ENCODE data around the gene SMAD6.

Gene SMAD6

DNA sequence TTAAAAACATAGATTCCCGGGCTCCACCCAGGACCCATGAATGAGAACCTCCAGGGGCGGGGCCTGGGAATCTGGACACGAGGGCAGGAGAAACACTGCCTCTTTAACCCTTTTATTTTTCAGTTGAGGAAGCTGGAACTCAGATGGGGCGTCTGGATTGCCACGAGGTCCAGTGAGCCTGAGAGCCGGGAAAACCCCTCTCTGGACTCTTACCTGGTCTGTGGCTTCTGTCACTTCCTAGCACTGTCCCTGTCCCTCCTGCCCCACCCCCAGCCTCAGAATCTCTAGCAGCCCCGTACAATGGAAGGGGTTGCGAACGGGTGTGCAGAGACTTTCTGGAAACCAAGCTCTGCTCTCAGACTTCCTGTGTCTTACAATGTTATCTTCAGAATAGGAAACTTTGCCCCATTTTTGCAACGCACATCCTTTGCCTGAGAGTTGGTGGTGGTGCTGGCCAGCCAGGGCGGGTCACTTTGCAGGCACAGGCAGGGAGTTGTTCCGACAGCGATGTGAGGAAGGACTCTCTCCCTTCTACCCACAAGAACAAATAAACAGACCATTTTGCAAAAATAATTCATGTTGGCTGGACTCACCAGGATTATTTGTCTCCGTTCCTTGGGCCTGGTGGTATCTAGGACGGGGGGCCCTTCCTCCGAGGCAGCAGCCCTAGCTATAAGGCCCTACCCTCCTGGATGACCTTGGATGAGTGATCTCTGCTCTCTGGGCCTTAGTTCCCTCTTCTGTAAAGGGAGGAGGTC is 59.1 kb downstream of the SMAD6 start:
- DNase-seq: no peak

DNA sequence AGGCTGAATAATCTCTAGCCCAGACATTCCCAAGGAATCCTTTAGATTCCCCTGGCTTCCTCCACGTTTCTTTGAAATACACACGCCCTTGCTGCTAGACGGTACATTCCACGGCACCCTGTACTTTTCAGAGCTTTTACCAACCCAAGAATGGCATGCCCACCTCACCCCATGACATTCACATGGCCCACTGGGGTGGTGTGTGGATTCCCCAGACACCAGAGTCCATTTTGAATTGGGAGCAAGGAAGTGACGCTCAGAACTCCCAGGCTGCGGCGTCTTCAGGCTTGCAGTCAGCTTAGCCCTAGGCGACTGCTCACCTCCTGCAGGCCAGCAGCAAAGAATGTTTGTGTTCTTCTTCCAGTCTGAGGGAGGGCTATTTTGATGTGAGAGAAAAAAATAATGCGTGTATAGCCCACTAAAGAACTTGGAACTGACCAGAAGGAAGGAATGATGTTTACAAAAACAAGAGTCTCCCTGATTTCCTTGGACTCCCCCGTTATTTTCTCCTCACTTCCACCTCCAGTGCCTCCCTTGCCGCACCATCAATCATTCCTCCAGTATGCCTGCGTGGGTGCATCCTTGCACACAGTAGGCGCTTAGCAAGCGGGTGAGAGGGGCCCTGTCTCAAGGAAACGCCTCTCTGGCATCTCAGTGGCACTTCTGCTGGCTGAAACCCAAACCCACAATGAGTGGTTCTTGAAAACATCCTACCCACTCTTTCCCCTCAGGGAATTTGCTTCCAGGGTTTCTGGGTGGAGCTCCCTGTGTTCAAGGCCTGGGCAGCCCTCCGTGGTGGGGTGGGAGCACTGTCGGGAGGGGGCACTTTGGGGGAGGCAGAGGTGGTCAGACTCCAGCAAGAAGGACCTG is 59.9 kb downstream of the SMAD6 start:
- DNase-seq: no peak

DNA sequence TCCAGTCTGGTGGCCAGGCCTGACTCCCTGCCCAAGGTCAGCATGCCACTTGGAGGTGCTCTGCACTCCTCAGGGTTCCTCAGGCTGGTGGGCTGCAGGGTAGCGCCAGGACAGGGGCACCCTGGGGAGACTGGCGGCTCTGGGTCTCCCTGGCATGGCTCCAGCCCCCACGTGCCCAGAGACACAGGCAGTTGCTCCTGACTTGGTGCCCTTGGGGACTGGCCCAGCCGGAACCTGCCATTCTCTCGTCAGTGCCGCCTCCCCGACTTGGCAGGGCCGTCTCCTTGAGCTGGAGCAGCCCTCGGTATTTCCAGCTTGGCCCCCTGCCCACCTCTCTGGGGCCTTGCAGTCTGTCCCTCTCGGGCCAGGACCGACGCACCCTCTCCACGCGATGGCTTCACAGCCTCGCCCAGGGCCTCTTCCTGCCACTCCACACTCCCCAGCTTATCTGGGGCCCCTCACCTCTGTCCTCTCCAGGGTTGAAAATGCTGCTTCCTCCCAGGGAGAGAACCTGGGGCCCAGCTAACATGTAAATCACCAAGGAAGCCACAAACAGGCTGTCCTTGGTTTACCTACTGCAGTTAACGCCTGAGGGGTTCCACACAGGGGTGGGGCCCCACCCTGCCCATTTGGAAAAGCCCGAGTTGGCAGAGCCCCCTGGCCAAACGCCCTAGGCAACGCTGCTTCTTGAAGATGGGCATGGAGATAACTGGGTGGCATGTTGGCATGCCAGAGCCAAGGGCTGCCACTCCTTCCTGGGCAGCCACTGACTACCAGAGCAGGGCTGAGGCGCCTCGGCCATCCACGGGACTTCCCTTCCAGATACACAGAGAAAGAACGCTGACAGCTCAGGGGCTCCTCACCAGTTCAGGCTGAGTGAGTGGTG is 61.4 kb downstream of the SMAD6 start:
- DNase-seq: no peak

DNA sequence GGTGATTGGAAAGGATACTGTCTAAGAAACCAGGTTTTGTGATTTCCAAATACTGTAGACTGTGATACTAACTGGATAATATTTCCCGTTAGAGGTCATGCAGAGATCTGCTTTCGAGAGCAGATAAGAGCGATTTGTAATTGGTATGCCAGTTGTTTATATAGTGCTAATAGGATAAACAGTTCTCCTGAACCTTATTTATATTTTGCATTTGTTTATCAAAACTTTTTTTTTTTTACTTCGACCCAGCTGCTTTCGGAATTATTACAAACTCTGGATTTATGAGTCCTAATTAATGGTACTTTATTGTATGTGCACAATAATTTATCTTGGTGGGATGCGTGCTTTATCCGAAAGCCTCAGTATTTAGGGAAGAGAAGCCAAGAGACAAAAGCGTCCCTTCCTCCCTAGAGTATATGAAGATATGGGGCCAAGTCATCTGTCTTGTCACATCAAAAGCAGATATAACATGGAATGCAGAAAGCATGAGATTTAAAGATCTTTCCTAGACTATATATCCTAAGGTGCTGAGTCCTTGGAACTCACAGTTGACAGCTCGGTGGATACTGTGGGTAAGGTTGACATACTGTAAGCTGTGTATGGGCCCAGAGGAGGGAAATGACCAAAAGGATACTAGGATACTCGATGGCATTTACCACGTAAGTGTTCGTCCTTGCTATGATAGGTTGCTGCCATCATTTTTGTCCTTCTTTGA is 62.2 kb downstream of the SMAD6 start:
- no peak for DNase-seq

DNA sequence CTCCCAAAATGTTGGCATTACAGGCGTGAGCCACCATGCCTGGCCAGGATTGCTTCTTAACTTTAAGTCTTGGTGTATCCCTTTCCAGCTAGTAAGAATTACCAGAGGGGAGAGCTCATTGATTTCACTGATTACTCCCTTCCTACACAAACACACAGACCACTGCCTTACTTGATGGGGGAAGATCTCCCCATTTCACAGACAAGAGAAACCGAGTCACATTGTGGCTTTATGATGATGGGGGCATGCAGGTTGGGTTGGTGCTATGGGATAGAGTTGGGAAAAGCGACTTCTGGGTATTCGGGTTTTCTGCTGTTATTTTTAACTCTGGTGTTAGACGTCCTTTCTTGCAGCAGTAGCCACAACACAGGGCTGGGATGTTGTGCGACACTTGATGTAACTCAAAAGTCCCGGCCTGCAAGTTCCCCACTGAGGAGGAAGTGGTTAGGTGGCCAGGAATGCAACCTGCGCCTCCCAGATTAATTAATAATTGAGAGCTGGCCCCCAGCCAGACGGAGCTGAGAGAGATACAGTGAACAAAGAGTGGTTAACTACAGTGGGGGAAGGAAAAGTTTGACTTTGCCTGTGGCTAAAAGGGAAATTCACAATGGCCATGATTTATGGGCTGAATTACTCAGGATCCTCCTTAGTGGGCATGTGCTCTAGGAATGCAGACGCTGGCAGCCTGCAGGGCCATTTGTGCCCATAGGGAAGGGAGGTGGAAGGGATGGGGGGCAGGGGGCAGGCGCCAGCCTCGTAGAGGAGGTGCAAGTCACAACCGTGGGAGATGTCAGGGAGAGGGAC is 63.6 kb downstream of the SMAD6 start:
- DNase-seq: no peak

DNA sequence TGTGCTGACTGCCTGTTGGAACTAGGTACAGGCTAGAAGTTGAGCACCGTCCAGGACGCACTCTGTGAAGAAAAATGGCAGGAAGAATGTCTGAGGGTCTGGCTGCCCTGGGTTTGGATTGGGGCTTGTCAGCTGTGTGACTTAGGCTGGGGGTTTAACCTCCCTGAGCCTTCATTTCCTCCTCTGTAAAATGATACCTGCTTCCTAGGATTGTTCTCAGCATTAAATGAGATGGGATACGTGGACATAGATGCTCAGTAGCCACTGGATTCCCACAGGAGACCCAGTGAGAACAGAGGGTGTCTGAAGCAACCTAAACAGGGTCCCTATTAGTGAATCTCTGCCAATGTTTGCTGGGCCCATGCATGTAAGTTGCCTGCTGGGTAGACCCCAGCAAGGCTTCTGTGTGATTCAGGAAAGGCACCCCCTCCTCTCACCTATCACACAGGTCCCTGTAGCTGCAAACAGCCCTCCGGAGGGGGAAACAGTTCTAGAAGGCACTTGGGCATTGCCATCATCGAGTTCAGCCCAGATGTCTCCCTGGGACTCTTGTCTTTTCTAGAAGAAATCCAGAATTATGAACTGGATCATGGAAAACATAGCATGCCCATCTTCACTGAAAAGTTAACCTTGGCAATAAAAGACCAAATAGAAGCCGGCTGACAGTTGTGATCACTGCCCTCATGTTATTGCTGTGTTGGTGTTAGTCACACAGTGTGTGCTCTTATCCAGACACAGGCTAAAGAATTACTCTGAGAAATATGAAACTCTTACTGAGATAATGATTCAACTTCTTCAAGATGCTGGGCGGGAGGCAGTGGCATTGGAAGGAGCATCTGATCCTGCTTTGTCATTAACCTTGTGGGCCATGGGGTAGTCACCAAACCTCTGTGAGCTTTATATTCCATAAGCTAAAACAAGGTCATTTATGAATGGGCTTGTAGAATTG is 64.5 kb downstream of the SMAD6 start:
- no peak for DNase-seq

DNA sequence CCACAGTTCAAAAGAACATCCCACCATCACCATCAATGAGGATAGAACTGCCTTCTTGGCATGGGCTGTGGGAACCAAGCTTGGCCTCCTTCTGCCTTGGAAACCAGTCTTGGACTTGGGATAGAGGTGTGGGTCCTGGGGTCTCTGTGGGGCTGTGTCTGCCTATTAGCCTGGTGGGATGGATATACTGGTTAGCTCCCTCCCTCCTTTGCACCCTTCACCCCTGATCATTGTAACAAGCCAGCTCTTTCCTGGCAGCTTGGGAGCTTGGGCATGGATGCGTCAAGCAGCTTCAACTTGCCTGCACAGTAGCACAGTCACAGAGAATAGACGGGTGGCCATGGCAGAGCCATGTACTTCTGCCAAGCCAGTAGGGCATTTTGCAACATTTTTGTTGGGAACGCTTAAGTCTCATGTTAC is 65.2 kb downstream of the SMAD6 start:
- DNase-seq: no peak

DNA sequence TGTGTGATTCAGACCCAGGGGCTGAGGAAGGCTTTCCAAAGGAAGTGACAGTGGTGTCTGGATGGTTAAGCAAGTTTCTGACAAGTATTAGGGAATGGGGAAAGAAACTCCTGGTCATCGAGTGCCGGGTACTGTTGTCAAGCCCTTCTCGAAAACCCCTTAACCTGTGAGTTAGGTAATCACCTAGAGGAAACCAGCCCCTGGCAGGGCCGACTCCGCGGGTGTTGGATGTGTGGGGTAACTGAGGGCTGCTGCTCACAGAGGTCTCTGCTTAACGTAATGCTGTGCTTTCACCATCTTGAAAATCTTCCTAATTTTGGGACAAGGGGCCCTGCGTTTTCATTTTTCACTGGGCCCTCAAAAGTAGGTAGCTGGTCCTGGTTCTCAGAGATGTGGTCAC is 67.0 kb downstream of the SMAD6 start:
- no peak for DNase-seq

DNA sequence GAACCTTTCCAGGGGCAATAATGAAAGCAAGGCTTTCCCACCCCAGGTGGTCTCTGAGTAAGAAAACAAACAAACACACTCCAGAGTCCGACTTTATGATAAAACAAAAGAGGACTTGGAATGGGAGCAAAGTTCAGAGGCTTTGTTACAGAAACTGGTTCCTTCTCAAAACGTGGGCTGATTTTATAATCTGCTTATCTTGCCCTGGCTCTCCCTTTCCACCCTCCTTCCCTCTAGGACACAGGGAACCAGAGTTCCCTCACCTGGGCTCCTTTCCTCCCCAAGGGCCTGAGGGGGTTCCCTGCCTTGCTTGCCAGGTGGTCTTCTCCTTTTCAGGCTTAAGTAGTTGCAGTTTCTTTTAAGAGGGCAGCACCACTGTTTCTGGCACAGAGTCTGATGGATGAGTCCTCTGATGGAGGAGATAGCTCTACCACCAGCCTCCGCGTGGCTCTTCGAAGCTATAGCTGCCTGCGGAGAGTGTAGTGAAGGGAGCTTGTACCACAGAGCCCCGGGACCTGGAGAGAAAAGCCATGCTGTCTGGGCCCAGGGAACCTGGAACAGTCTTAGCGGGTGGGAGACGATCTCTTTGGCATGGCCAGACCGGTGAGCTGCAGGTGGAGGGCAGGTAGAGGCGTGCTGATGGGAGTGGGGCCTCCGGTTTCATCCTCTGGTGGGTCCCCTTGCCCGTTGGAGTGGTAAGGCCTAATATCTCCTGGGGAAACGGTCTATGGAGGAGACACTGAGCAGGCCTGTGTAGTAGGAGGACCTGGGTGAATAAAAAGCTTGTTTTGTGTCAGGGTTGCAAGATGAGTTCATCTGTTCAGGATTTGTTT is 68.7 kb downstream of the SMAD6 start:
- no peak for DNase-seq

DNA sequence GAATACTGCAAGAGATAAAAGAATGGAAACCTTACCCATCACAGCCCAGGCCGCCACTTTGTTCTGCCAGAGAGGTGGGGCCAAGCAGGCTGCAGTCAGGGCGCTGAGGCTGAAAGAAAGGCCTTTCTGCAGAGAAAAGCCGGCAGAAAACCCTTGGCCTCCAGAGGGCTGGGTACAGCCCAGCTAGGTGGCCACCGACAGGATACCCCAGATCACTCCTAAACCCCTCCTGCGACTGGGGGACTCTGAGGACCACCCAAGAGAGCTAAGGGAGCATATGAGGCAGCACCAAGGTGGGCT is 69.3 kb downstream of the SMAD6 start:
- no peak for DNase-seq

DNA sequence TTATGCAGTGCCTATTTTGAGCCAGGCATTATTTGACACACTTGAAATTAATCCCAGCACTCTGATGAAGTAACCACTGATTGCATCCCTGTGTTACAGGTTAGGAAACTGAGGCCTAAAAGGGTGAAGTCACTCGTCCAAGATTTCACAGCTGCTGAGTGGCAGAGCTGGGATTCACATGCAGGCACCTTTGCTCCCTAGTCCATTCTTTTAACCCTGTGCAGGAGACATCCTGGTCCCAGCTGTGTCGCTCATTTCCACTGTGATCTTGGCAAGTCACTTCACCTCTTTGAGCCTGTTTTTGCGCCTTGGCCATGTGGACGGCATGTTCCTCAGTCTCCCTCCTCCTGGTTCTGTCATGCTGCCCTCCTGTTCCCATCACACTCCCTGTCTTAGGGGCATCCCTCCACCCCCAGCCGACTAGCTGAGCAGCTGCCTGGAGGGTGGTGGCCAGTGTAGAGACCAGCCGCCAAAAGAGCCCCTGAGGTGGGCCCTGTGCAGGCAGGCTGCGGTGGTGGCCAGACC is 70.6 kb downstream of the SMAD6 start:
- DNase-seq: no peak

DNA sequence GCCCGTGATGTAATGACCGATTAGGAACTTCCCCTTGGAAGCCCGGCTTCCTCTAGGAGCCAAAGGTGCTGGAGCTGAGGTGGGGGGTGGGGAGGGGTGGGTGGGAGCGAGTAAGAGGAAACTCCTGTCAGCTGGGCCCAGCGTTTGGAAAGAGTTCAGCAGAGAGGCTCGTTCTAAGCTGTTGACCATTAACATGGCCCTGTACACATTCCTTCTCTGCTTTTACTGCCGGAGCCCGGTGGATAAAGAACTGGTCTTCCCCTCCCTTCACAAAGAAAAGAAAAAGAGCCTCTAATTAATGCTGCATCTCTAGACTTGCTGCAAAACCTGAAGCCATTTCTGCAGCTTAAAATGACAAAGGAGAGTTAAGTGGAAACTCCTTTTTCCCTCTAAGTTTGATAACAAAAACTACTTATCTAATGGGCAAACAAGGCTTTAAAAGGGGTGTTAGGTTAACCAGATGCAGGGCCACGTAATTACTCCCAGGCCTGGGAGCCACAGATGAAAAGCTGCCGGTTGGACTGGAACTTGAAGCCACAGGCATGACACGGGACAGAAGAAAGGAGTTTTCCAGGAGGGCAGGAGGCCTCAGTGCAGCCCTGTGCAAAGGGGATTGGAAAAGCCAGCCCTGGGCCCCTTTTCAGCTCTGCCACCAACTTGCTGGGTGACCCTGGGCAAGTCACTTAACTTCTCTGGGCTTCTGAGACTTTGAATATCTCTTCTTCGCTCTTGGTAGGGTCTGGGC is 71.3 kb downstream of the SMAD6 start:
- DNase-seq: no peak

DNA sequence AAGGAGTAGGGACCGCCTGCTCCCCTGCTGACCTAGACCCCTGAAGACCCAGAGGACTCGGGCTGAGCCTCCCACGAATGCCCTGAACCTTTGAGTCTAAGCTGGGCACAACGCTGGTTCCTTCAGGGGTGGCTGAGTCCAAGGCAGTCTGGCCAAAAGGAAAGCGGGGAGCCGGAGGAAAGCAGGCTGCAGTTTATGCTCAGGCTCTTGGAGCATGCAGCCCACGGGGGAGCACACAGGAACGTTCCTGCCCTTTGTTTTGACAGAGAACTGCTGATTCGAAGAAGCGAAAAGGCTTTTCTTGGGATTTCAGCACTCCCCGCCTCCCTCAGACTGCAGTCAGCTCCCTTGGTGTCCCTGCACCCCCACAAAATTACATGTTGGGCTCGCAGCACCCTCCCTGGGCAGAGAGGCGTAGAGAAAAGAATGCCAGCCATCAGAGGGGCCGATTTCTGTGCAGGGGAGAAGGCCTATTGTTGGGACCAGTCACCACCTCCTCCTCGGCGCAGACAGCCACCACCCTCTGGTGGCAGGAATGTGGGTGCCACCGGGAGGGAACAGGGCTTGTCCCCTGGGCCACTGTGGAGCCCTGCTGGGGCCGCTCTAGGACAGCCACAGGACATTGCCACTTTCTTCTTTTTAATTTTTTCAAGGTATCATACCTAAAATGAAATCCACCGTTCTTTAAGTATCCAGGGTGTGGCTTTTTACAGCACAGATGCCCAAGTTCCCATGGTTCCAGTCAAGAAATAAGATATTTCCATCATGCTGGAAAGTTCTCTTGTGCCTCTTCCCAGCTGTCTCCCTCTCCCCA is 72.2 kb downstream of the SMAD6 start:
- DNase-seq: peak; percentile 47

DNA sequence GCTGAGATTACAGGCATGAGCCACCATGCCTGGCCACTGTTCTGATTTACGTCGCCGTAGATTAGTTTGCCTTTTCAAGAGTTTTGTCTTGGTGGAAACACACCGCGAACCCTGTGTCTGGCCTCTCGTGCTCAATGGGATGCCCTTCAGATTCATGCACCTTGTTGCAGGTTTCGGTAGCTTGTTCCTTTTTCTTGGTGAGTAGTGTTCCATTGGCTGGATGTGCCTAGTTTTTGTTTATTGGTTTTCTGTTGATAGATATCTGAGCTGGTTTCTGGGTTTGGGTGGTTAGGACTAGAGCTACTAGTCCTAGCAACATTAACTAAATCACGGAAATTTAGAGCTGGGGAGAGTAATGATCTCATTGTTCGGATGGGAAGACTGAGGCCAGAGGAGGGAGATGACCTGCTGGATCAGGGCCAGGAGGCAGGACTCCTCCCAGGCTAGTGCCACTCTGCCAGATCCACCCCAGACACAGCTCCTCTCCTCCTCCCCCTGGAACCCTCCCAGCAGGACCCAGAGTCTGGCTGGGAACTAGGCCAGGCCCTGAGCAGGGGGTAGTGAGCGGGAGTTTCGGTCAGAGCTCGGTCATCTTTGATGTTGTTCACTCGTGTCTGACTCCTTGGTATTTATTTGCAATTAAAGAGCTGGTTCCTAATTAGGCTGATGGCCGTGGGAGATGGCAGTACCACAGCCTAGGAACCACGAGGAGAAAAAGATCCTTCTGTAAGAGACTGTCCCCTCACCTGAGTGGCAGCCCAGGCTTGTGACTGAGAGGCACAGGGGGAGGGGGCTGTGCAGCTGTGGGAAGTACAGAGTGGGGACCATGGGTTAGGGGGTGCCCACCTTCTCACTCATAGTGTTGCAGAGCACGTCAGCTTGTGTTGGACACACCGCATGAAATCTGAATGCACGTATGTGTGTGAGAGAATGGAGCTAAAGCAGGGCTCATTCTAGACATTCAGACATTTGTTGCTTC is 73.4 kb downstream of the SMAD6 start:
- no peak for DNase-seq

DNA sequence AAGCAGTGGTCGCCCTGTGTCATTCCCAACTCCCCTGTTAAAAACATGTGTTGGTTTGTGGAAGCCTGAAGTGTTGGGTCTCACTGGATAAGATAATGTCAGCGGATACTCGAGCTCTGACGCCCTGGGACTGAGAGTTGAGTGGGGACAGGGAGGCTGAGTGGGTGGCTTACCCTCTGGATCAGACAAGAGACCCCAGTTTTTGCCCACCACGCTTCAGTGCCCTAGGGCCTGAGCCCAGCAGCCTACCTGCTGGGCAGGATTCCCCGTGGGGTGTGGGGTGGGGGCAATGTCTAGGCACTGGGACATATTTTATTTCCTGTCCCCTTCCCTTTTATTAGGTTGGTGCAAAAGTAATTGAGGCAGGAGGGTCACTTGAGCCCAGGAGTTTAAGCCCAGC is 75.0 kb downstream of the SMAD6 start:
- no peak for DNase-seq

DNA sequence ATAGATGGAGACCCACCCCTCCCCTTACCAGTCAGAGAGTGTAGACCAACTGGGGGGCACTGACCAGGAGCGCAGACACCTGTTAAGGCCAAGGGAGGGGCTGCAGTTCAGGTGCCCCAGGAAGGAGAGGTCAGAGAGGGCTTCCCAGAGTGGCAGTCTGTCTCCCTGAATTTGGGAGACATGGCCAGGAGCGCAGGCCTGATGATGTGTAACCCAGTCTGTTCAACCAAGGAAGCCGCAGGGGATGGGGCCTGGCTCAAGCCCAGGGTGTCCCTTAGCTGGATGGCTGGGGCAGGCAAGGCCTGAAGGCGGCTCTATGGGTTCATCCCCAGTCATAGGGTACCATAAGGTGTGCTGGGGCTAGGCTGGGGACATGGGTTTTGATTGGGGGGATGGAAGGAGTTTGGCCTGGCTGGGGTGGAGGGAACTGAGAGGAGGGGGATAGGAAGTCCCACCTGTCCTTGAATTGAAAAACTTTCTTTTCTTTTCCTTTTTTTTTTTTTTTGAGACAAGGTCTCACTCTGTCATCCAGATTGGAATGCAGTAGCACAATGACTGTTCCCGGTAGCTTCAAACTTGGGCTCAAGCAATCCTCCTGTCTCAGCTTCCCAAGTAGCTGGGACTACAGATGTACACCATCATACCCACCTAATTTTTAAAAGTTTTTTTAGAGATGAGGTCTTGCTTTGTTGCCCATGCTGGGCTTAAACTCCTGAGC is 75.7 kb downstream of the SMAD6 start:
- no peak for DNase-seq
